ENCODE data around the gene FBXL7.

Gene FBXL7

DNA sequence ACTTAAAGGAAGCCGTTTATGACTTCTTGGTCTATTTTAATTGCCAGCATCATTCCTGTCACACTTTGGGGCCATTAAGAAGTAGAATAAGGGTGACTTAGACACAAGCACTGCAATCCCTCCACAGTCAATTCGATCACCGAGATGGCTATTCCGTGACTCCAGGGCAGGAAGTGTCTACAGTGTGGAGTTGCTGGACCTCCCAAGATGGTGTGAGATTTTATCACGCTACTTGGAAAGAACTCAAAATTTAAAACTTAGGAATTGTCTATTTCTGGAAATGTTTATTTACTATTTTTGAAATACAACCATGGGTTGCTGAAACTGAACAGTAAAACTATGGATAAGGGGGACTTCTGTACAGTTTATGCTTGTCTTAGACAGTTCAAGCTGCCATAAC, 6.2 kb downstream of the FBXL7 start:
- DNase-seq = no peak

DNA sequence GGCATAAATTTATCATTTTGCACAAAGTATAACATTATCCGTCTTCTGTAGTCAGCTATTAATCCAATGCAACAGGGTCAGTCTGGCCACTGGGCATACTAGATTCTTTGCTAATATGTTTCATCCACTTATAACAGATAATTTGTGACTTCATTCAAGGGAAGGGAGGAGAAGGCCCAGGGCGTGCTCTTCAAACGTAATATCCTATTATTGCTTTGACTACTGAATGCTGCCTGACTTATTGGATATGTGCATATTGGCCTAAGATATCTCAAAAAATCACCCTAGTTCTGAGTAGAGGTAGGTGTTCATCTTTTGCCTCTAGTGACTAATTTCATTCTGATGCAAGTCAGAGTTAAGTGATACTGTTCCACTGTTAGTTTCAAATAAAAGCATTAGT, 6.9 kb downstream of the FBXL7 start:
- DNase-seq = no peak

DNA sequence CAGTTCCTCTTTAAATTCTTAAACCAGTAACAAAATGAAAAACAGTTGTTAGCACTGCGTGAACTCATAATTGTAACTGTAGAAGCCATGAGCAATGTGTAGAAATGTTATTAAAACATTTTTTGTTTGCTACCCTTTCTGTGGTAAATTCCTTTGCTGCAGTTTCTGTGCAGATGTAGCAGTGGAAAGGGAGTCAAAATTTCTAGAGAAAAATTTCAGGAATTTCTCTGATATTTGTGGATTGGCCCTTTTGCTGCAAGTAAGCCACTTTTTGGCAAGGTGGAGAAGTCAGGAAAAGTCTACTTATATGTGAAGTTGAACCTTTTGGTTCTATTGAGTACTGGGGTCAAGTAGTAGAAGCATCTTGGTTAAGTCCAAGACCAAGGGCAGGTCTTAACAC, 10.1 kb downstream of the FBXL7 start:
- DNase-seq = no peak

DNA sequence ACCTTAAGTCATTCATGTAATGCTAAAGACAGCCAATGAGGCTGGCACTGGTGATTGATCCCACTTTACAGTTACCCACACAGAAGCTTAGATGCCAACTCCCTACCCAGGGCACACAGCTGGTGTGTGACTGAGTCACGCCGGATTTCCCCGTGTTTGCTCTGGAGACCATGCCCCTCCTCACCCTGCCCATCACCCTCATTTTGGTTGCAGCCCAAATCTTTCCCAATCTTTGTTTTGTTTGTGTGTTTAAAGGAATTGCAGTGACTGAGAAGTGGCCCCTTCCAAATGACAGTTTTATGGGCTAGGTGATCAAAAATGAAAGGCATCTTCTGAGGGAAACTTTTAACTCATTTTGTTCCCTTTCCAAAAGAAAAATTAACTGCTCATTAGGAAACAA, 10.9 kb downstream of the FBXL7 start:
- no peak for DNase-seq

DNA sequence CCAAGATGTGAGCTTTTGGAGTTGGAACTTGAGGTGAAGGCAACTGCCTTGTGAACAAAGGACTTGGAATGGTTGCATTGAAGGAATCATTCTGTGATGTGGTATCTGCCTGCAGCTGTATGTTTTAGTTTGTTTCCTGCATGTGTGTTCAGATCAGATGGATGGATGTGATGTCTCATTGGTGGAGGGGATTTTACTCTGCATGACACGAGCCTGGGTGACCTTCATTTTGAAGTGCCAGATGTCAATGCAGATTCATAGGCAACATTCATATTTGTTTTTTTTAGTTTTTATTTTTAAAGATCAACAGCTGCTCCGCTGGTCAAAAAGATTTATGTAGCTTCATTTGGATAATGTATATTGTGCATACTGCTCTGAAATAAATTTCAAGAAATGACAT, 13.5 kb downstream of the FBXL7 start:
- DNase-seq = no peak

DNA sequence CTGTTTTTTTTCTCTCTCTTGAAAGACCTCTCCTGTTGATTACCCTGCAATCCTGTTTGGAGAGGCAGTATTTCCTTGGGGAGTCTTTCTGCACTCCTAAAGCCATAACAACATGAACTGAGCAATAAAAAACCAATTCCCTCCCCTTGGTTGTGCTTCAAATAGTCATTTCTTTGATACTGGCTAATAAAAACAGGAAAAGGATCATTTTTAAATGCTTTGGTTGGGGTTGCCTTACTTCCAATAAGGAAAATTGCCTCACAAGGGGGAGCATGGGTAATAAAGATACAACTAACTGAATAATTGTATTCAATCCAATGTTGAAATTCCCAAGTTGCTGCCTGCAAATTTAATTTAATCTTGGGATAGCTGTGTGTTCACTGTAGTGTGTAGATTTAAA, 13.9 kb downstream of the FBXL7 start:
- DNase-seq = no peak

DNA sequence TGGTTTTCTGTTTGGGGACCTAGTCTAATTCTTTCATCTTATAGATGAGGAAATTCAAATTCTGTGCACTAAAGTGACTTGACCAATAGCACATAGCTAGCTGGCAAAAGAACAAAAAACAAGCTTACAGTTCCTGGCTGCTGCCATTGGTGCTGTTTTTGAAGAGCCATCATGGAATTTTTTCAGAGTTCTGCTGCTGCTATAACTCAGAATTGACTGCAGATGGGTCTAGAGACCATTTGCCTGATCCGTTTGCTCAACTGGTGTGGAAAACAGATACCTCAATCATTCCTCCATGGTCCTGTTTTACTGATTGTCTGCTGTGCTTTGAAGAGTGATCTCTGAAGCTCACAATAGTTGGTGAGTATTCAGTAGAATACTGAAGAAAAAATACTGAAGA, 15.2 kb downstream of the FBXL7 start:
- no peak for DNase-seq

DNA sequence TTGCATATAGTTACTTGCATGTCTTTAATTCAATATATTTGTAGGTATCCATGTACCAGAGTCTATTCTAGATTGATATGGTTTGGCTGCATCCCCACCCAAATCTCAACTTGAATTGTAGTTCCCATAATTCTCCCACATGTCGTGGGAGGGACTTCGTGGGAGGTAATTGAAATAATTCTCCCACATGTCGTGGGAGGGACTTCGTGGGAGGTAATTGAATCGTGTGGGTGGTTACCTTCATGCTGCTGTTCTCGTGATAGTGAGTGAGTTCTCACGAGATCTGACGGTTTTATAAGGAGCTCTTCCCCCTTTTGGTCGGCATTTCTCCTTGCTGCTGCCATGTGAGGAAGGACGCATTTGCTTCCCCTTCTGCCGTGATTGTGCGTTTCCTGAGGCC, 16.5 kb downstream of the FBXL7 start:
- no peak for DNase-seq

DNA sequence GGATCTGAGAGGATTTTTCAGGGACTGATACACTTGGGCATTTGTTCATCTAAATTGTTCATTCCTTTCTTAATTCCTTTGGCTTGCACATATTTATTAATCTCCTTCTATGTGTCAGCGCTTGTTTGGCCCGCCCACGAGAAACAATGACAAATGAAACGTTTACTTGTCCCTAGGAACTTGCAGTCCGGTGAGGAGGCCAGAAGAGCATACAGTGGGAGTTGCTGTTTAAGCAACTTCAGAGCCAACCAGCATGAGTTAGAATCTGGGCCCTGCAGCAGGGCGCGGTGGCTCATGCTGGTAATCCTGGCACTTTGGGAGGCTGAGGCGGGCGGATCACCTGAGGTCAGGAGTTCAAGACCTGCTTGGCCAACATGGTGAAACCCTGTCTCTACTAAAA, 18.8 kb downstream of the FBXL7 start:
- no peak for DNase-seq

DNA sequence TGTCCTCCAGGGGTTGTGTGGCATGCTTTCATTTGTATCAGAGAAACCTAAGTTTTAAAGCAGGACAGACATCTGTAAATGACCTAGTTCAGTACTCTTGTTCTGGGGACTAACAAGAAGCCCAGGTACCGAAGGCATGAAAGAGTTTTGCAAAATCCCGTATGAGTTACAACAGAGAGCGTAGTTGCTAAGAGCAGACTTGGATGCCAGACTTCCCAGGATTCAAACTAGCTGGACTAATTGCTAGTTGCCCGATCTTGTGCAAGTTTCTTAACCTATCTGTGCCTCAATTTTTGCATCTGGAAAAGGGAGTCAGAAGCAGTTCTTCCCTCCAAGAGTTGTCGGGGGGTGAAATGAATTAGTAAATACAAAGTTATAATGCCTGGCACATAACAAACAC, 20.9 kb downstream of the FBXL7 start:
- no peak for DNase-seq

DNA sequence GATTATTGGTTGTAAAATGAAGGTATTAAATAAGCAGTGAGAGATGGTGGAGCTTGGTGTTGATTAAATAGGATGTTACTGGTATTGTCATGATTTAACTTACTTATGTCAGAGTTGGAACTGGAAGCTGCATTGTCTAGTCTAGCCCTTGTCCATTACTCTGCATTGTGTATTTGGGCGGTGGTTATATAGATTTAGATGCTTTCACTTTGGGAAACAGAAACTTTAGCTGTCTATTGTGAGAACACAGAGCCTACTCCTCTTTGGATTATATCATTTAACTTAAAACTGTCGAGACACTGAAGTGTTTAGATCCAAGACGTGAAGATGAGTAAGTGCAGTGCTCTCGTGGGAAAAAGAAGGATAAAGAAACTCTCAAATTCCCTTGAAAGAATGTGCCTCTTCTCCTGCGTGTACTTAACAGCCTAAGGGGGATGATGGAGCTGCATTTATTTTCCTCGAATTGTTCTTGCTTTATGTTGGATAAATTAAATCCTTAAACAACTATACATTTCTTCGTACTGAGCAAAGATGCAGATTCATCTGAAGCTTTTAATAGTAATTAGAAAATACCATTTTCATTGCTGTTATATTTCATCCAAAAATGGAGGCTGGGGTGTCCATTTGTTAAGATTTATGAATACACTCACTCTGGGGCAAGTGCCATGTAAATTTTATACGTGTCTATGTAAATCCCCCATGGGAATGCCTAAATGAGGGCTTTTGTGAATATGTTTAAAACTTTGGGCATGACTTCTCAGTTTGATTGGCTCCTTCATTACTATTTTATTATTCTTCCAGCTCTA, 21.6 kb downstream of the FBXL7 start:
- DNase-seq = no peak

DNA sequence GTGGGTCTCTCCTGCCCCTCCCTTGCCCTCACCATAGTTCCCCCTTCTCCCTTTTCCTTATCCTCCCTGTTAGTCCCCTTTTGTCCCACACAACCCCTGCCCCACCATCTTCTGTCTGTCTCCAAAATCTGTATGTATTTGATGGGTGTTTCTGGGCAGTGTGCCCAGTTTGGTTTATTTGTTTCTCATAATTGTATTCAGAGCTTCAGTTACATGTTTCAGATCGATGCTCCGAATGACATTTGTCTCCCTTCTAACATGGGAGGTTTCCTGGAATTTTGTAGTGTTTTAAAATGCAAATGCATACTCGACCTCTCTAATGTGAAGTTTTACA, 22.2 kb downstream of the FBXL7 start:
- DNase-seq = no peak

DNA sequence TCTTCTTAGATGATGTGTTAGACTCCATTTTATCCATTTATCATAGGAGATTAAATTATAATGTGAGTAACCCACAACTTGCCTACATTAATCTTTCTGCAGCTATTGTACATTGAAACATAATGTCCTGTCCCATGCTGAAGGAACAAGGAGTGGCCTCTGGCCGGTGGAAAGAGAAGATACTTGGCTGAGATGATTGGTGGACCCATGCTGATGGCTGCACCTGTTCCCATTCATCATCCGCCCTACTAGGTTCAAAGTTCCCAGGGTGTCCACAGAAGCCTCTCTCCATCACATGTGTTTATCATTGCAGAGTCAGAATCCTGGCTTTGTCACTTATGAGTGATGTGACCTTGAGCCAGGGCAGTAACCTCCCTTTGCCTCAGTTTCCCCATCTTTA, 24.7 kb downstream of the FBXL7 start:
- no peak for DNase-seq

DNA sequence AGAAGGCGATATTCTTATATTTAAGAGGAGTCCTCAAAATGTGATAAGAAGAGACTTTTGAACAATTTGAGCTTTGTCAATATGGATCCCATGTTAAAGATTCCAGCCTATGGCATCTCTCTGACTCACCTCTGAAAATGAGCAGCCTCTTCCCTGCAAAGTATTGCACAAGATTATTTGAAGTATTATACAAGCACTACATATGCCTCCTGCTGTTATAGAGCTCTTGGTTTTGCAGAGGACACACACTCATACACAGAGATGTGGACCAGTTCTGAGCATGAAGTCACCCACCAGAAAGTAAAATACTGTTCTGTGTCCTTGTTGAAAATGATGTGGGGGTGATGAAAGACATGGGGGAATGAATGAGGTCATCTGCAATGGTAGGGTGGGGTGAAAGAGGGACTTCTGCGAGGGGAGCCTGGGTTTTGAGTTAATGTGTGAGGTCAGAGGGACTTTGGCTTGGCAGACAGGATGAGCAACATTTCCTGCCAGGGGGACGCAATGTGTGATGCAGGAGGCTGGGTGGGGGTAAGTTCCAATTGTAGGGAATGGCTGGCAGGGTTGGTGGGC, 25.8 kb downstream of the FBXL7 start:
- DNase-seq = no peak

DNA sequence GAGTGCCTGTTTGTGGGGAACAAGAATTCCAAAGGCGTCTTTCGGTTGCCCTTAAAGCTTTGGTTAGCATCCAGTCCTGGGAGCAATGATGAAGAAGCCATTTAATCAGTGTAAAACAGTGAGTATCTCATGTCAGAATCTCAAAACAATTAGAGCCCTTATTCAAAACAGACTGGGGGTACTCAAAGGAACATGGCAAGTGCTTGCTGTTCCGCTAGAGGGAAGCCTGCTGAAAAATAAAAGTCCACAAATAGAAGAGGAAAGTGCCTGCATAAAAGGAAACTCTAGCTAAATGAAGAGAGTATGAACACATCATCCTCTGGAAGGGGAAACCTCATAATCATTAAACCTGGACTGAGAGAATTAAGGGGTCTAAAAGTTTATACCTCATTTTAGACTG, 26.4 kb downstream of the FBXL7 start:
- DNase-seq = no peak

DNA sequence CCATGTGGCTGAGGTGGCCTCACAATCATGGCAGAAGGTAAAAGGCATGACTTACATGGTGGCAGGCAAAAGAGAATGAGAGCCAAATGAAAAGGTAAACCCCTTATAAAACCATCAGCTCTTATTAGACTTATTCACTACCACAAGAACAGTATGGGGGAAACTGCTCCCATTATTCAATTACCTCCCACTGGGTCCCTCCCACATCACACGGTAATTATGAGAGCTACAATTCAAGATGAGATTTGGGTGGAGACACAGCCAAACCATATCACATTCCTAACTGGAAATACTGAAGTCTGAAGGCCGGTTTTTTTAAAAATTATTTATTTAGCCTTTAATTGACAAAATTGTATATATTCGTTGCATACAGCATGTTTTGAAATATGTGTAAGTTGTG, 28.5 kb downstream of the FBXL7 start:
- DNase-seq = no peak

DNA sequence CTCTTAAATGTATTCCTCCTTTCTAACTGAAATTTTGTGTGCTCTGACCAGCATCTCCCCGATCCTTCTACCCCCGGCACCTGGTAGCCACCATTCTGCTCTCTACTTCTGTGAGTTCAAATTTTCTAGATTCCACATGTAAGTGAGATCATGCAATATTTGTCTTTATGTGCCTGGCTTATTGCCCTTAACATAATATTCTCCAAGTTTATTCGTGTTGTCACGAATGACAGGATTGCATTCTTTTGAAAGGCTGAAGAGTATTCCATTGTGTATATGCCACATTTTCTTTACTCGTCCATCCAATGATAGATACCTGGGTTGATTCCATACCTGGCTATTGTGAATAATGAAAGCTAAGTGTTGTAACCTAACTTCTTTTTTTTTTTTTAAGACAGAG, 29.0 kb downstream of the FBXL7 start:
- no peak for DNase-seq

DNA sequence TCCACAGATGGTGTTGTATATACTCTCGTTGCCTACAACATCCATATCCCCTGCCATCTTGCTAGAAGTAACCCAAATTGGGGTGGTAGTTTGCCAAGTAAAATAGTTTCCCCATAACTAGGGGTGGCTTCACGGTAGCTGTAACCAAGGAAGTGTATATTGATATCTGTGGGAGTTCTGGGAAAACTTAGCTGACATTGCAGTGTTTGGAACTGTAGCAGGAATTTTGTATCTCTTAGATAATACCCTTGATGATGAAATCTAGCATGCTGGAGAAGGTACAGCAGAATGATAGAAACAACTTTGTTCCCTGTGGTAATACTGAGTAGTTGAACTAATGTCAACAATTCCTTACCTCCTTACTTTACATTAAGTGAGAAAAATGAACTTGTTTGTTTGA, 29.8 kb downstream of the FBXL7 start:
- DNase-seq = no peak

DNA sequence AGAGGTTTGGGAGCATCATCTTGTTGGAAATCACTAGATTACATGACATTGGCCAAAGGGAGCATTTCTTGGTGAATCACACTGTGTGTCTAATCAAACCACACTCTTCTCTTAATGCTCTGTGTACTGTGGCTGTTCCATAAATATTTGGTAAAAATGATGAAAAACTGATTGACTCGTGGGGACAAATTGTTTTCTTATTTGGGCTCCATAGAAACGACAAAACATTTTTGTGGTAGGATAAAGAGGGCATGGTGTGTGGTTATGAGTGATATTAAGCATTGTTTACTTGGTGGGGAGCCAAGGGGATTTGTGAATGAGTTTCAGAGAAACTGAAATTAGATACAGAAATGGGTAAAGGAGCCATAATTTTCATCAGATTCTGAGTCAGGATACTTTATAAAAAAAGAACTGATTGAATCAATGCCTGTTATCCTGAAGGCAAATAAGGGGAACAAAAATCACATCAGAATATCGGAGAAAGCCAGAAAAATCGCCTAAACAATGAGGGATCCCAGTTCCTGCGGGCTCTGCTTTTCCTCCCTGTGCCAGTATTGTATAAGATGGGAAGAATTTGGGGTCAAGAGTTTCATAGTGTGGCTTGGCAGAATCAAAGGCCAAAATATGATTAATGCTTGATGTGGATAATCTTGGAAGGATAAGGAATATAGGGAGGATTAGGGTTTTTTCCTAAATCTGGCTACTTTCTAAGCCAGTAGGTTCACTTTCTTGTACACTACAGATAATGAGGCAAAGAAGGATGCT, 33.3 kb downstream of the FBXL7 start:
- no peak for DNase-seq

DNA sequence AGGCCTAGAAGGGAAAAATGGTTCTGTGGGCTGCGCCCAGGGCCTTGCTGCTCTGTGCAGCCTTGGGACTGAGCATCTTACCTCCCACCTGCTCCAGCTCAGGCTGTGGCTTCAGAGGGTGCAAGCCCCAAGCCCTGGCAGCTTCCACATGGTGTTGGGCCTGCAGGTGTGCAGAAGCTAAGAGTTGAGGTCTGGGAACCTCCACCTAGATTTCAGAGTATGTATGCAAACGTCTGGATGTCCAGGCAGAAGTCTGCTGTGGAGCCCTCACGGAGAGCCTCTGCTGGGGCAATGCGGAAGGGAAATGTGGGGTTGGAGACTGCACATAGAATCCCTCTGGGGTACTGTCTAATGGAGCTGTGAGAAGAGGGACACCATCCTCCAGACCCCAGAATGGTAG, 36.0 kb downstream of the FBXL7 start:
- DNase-seq = no peak

DNA sequence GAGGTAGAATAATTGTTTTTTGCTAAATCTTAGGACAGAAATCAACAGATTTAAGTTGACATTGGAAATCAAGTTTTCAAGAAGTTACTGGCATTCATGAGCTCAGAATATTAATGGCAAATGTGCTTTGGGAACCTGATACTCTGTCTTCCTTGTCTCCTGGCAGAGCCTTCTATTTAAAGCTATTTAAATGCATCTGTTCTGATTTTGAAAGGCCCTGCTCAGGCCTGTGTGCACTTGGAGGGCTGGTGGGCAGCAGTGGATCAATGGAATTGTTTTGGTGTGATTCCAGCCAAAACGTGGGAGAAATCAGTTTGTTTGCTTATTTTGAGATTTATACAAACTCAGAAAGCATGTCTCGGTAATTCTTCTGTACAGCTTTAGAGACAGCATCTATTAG, 38.5 kb downstream of the FBXL7 start:
- no peak for DNase-seq

DNA sequence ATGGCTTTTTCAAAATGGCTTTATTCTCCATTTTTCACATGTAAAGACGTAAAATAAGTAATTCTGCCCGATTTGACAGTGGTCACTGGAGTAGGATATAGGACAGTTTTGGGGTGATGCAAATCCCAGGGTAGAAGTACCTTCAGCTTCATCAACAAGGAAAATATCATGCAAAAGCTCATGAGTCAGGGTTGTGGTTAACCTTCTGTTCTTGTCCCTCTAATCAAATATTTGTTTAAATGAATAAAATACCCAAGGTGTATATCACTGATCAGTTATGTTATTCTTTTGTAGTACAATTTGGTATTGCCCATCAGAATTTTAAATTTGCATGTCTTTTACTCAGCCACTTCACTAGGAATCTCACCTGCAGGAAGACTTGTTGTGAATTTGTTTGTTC, 40.0 kb downstream of the FBXL7 start:
- no peak for DNase-seq

DNA sequence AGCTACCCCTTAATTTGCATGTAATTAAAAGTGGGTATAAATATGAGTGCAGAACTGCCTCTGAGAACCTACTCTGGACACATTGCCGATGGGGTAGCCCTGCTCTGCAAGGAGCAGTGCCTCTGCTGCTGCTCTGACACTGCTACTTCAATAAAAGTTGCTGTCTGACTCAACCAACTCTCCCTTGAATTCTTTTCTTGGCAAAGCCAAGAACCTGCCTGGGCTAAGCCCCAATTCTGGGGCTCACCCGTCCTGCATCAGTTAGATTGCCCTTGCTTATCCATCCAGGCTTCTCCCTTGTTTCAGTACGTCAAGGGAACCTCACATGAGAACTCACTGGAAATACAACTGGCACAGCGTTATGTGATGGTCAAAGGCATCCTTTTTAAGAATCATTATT, 44.1 kb downstream of the FBXL7 start:
- no peak for DNase-seq

DNA sequence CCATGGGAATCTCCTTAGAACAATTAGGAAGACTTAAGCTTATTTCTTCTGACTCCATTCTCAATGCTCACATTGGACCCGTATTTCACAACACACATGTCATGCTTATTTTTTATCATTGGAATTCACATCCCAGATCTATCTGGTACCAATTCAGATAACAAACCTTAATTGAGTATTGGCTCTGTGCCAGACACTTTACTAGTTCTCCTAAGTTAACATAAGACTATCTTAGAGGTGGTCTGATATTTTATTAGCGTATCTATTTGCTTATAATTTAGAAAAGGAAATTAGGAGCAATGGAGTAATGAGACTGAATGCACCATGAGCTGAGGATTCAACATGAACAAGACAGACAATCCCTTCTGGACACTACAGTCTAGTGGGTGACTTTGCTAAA, 45.1 kb downstream of the FBXL7 start:
- DNase-seq = no peak

All from inflammatory macrophage treated with lipopolysaccharide for 1 hour (primary cell).